Right renal cortex interstitium (tissue), 3 donors: ENCODE data around the gene TANGO2. TPM values are rescaled to one million over a fixed set of nuclear protein-coding genes. Genes with fewer than 3 reads are reported as not detected.

Experiments used
- DNase-seq, 3 donors: peaks; one replicate each; pipeline ENCODE4 v3.0.0-alpha.2; 2013; ENCODE audit warnings: low read depth in 3 of 3, low spot score in 2 of 3
- polyA plus RNA-seq, 3 donors: library from polyadenylated mRNA; unstranded; fragments of 120-200 nt; gene quantifications; one replicate each; pipeline ENCODE4 v1.2.1, GENCODE V29; 2013; ENCODE audit not compliant: insufficient read length in 3 of 3

TANGO2 gene
- polyA plus RNA-seq, 3 donors = 9.3 to 12.0 (median 10.5) TPM

GRCh38 chr22:20083157-20083890 is 62.4 kb downstream of the TANGO2 start:
- no peak for DNase-seq

DNA sequence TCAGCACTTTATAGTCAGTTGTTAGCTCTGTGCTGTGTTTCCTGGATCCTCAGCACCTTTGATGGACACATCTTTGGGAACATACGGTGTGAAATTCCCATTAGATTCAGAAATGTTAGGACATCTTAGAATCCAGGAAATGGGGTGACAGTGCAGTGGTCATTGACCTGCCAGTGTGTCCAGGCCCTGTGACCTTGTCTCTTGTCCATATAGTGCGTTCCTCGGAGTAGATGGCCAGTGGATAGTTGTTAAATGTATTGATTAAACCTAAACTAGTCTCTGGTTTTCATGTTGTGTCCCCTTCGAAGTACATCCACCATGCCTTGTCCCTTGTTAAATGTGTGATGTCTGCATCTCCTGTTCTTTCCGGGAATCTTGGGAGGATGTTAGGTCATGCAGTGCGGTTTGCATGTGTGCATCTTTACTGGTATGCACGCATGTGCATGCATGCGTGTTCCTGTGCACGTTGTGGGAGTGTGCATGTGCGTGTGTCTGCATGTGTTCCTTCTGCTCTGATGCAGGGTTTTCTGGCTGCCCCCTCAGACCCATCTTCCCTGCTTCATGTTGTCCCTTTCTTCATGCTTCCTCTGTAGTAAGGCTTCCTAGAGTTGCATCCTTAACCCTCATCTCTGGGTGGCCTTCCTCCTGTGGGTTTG is 63.1 kb downstream of the TANGO2 start:
- no peak for DNase-seq

DNA sequence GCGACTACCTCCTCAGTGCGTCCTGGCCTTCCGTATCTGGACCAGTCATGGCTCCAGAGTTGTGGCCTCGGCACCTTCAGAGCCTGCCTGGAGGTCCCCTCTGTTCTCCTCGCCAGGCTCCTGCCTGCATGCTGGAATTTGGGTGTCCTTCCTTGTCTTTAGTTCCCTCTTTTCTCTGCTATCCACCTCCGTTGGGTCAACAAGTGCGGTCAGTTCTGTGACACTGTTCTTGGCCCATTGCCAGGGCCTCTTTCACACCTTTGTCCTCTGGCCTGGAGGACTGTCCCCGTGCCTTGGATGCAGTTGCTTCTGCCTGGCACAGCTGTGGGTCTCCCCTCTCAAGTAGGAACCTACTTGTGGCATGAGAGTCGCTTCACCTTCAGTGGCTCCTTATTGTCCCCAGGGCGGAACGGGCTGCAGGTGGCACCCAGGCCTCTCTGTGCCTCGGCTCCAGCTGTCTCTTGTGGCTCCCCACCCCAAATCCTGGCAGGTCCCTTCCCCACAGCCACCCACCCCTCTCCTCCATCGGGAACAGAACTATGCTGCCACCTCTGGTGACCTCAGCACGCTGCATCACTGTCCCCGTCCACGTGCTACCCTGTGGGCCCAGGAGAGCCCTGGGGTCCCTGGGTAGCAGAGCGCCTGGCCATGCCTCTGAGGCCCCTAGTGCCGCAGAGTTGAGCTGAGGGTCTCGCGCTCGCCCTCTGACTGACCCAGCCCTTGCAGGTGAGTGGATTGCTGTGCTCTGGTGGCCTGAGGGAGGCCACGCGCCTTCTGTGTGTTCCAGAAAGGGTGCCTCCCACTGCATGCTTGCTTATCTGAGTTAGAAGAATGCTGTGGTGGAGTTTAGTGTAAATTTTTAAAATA is 63.9 kb downstream of the TANGO2 start:
- DNase-seq = no peak

DNA sequence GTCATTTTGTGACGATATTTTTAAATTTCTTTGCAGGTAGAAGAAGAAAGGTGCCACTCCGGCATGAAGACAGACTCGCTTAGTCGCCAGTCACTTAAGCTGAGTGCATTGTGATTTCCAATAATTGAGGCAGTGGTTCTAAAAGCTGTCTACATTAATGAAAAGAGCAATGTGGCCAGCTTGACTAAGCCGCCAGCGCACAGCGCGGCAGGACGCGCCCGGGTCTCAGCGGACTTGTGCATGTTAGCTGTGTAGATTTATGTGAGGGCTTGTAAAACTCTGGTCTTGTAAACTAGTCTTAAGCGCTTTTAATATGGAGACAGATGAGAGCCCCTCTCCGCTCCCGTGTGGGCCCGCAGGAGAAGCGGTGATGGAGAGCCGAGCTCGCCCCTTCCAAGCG is 64.7 kb downstream of the TANGO2 start:
- DNase-seq = no peak

DNA sequence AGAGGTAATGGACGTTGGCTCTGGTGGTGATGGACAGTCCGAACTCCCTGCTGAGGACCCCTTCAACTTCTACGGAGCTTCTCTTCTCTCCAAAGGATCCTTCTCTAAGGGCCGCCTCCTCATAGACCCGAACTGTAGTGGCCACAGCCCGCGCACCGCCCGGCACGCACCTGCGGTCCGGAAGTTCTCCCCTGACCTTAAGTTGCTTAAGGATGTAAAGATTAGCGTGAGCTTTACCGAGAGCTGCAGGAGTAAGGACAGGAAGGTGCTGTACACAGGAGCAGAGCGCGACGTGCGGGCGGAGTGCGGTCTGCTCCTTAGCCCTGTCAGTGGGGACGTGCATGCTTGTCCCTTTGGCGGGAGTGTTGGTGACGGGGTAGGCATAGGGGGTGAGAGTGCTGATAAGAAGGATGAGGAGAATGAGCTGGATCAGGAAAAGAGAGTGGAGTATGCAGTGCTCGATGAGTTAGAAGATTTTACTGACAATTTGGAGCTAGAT is 65.2 kb downstream of the TANGO2 start:
- DNase-seq = no peak

DNA sequence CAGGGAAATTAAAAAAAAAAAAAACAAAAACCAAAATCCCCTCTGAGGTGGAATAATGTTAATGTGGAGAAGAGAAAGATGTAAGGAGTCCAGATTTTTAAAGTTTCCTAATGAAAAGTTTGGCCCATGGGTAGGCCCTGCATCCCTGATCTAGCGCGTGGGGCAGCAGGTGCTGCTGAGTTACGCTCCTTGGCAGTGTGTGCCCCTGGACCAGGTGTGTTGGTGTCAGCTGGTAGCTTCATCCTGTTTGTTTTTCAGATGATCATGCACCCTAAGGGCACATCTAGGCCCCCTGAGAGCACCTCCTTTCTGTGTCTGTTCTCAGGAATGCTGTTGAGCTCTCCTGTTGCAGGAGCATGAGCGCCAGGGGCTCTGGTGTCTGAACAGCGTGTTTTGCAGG is 65.9 kb downstream of the TANGO2 start:
- no peak for DNase-seq

DNA sequence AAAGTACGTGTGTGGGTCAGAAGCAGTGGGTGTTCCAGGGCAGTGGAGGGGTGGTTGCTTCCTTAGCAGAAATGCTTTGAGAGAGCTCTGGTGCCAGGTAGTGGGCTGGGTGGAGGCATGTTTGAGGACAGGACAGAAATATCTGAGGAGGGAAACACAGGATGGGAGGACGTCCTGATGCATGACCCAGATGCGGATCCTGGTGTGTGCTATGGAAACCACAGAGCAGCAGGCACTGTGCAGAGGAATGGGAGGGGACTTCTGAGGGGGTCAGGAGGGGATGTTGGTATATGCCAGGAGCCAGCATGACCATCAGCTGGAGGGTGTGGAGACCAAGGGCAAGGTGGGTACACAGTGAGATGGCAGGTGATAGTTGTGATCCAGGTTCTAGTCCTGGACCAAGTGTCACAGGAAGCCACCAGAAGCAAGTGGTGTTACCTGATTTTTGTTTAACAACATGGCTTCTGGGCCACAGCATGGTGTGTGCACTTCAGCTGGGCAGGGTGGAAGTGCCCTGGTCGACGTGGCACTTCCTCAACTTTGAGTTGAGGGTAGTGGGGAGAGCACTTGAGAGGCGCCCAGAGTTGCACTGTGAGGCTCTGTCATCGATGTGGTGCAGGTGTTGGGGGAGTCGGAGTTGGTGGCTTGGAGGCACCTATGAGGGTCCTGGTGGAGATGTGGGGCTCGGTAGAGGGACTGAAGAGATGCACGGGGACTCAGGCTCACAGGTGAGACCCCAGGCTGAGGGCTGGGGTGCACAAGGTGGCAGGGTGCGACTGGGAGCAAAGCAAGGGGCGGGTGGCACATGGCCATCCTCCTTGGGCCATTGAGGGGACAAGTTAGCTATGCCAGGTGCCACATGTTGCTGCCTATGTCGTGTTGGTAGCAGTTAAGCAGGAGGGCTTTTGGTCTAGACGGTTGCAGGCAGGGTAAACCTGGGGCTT is 66.7 kb downstream of the TANGO2 start:
- no peak for DNase-seq

DNA sequence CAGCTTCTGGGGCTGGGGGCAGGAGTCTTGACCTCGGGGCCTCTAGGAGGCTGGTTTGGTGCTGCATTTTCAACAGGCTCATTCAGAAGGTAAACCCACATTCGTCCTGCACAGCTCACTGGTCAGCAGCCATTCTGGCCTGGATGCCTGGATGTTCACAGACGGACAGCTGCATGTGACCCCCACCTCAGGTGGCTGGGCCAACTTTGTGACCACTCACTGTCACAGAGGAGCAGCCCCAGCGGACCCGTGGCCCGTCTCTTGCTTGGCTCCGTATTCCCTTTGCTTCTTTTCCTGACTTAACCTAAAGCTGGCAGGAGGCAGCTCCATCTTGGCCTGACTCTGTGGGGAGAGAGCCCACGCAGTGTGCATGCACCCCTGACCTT is 67.3 kb downstream of the TANGO2 start:
- no peak for DNase-seq

DNA sequence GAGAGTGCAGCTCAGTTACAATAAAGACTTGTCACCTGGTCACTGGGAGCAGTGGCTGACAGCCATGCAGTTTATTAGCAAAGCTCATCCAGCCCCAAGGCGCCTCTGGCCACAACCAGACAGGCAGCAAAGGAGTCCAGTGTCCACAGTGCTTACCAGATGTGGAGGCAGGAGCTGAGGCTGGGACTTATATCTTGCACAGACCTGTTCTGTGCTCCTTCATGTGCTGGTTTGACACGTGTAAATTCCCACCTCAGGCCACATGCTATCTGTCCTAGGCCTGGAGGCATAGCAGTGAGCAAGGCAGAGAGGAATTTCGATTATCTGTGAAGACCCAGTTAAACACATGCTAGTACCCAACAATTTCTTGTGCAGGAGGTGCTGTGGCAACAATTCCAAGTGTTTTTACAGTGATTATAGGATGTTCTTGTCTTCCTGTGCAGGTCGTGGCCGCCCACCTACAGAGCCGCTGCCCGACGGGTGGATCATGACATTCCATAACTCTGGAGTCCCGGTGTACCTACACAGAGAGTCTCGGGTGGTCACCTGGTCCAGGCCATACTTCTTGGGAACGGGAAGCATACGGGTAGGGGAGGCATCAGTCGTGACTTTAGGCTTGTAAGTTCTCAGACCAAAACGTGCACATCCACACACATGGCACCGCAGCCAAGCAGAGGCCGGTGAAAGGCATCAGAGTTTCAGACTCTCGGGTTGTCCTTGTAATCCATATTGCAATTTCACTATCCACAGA is 68.5 kb downstream of the TANGO2 start:
- DNase-seq = no peak

DNA sequence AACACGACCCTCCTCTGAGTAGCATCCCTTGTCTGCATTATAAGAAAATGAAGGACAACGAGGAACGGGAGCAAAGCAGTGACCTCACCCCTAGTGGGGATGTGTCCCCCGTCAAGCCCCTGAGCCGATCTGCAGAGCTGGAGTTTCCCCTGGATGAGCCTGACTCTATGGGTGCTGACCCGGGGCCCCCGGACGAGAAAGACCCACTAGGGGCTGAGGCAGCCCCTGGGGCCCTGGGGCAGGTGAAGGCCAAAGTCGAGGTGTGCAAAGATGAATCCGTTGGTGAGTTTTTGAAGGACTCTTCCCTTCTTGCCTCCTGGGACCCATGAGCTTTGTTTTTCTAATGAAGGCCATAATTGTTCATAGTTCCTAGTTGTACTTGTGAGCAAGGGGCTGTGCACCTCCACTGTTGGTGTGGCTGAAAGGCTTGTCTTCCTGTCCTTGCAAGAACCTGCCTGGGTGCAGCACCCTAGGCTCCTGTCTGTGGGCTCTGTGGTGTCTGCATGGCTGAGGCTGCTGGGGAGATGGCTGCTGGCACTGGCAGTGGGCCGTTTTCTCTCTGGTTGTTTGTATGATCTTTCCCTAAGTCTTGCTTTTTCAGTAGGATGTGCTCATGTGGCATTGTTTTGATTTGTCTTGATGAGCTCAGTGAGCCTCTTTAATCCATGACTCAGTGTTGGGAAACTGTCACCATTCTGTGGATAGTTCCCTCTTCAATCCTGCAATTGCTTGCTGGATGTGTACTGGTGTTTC is 69.2 kb downstream of the TANGO2 start:
- DNase-seq = no peak

GRCh38 chr22:20090730-20091240 is 69.9 kb downstream of the TANGO2 start:
- DNase-seq = no peak

GRCh38 chr22:20091690-20092476 is 71.0 kb downstream of the TANGO2 start:
- no peak for DNase-seq

DNA sequence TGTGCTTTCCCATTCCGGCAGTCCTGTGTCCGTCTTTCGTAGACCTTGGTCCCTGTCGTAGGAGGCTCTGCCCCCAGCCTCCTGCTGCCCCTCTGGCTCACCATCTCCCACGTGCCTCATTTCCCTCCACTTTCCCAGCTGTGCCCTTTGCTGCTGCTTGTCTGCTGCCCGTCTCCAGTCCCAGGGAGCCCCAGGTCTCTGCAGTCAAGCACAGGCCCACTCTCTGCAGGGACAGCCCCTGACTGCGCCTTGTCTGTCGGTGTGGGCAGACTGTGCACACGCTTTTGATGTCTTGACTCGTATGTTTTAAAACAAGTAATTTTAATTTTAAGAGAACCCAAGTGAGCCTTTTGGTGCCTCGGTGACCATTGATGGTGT is 71.6 kb downstream of the TANGO2 start:
- no peak for DNase-seq

DNA sequence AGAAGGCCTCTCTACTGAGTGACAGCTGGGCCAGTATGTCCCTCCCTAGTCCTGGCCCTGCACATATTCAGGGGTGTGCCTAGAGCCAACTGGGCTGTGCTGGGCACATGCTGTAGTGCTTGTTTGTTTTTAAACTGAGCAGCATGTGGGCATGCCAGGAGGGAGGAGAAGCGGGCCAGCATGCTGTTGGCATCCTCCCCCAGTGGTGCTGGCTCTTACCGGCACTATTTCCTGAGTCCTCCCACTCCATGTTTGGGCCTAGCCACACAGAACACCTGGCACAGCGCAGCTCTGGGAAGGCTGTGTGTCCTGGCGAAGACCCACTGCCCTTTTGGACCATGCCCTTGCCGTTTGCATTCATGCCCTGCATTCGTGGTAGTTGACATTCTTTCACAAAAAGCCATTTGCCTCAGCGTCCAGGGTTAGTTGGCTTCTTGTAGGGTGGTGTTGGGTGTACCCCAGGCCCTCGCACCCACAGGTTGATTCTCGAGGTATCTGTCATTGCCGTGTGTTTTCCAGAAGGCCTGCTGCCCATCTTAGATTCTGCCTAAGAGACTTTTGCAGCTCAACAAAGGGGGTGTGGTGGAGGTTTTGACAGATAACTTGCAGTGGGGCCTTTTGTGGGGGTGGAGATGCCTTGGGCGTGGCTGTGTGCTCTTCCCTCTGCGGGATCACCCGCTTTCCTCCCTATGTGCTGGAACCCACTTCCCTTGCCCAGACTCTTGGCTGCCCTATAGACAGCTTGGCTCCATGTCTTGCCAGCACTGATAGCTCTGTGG is 72.7 kb downstream of the TANGO2 start:
- DNase-seq = no peak

- no peak for DNase-seq
These were observed 73.4 kb downstream of the TANGO2 start for GRCh38 chr22:20094197-20094807.

DNA sequence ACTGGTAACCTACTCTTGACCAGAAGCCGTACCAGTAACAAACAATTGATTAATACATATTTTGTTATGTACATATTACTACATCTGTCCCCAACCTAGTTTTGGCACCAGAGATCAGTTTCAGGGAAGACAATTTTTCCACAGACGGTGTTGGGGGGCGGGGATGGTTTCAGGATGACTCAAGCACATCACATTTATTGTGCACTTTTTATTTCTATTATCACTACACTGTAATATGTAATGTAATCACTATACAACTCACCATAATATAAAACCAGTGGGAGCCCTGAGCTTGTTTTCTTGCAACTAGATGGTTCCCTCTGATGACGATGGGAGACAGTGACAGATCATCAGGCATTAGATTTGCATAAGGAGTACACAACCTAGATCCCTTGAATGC is 74.6 kb downstream of the TANGO2 start:
- DNase-seq = no peak
